Stimulated activated CD8-positive, alpha-beta memory T cell treated with anti-CD3 and anti-CD28 coated beads, Interleukin-4, amount 100 ng/mL, for 4 hours (primary cell): ENCODE measurements around the gene SH2D3C.

Experiments used
- DNase-seq, 2 donors: peaks; one replicate each; pipeline ENCODE4 v3.0.0-alpha.2; 2020; ENCODE audit warnings: low read depth in 2 of 2, low spot score in 1 of 2

Gene SH2D3C

DNA sequence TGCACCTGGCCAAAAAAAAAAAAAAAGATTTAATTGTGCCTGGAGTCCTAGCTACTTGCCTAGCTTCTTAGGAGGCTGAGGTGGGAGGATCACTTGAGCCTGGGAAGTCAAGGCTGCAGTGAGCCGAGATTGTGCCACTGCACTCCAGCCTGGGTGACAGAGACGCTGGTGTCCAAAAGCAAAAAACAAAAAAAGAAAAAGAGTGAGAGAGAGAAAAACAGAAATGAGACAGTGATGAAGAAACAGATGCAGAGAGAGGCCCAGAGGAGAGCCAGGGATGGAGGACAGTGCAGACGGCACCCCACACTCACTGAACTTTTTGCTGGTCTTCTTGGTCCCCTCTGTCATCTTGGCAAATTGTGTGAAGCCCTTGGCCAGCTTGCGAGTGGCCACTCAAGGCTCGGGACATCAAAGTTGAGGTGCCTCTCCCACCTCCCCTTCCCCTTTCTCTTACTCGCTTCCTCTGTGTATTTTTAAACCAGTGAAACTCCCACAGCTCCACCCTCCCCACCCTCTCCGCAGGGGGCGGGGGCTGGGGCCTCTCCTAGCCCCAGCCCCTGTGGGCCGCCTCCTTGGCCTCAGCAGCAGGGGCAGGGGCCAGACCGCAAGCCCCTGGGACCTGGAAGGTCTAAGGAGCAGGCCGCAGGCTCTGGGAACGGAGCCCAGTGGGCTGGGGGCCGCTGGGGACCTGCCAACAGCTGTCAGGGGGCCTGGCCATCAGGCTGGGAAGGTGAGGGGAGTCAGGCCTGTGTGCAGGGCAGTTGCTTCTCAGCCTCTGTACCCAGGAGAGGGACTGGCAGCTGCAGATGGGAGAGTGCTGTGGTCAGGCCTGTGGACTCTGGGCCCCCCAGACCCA is at the start of gene SH2D3C:
Gene SH2D3C (minus strand): TSS at position 387 of the 856 bp plus-strand sequence. CDS start 39 bp downstream, at position 348.
- no peak for DNase-seq

GRCh38 chr9:127826253-127826913 is 47.9 kb upstream of the SH2D3C start:
- DNase-seq = no peak

- DNase-seq = no peak
Measured at GRCh38 chr9:127825319-127826051, 47.0 kb upstream of the SH2D3C start.

DNA sequence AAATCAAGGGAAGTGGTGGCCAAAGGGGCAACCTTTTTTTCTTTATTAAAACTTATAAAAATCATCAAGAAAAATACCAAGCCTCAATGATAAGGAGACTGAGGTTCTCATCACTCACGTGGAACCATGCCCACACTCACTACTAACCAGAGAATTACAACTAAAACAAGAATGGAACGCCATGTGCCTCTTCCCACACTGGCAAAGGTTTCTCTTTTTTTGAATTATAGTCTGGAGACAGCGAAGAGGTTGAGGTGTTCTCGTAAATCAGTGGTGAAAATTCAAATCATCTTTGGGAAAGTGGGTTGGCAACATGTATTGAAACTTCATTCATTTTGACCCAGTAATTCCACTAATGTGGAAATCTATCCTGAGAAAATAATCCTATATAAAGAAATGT is 43.6 kb upstream of the SH2D3C start:
- DNase-seq = no peak

- DNase-seq = no peak
Measured at GRCh38 chr9:127818574-127818973, 40.1 kb upstream of the SH2D3C start.

GRCh38 chr9:127817881-127818434 is 39.5 kb upstream of the SH2D3C start:
- no peak for DNase-seq

- no peak for DNase-seq
Measured at GRCh38 chr9:127816728-127817127, 38.3 kb upstream of the SH2D3C start.

- DNase-seq = no peak
Measured at GRCh38 chr9:127816362-127816725, 37.9 kb upstream of the SH2D3C start.

DNA sequence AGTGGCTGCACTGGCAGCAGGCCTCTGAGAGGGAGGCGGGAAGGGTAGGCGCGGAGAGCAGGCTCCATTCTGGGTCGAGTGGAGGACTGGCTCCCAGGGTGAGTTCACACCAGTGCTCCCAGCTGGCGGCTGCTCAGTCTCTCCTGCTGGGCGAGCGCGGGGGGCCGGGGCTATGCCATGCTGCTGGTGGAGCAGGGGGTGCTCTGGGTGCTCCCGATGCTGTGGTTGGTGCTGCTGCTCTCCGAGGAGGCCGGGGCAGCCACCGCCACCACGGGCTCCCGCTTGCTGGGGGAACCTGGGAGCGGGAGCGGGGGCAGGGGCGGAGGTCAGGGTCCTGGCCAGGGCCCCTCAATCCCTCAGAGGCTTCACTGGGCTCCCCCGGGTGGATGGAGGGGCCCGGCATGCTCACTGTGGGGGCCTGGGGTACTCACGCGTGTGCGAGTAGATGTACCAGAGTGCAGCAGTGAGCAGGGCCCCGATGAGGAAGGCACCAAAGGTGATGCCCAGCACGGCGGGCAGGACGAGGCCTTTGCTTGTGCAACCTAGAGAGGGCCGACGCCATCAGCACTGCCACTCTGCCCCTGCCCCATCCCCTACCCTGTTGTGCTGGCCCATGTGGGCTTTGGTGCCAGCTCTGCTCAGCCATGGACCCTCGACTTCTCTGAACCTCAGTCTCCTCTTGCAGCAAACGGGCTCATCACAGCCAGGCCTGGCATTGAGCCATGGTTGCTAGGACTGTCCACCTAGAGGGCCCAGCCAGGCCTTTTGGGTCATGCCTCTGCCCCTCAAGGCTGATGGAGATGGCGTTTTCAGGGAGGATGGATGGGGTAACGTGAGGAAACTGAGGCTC is 37.3 kb upstream of the SH2D3C start:
- DNase-seq = no peak

DNA sequence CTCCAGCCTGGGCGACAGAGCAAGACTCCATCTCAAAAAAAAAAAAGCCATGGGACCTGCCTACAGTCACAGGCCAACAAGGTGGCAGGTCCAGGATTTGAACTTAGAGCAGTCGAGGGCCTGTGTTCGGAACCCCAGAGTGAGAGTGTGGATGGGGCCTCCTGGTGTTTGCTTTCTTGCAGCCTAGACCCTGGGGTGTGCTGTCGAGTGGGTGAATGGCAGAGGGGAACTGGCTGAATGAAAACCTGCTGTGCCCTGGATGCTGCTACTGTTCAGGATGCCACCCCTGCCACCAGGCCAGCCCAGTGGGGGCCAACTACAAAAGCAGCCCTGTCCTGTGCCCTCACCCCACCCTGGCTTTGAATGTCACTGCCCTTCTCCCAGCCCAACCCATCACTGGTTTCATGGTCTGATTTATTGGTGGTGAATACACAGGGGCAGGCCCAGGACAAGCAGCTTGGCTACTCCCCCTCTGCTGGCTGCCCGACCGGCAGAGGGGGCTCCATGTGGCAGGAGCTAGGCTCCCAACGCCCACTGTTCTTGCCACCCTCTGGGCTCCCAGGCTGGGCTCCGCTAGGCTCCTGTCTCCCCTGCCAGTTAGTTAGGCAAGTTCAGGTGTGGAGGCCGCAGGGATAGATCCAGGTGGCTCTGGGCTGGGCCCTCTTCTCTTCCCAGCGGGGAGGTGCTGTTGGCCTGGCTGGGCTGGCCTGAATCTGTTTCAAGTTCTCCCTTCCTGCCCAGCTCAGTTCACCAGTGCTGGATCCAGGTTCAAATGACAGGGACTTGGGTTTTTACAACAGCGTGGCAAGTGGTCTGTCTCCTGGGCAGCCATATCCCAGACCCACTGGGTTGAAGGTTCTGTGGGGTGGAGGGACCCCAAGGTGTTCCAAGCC is 36.4 kb upstream of the SH2D3C start:
- DNase-seq = no peak

- no peak for DNase-seq
Measured at GRCh38 chr9:127813686-127814226, 35.3 kb upstream of the SH2D3C start.

DNA sequence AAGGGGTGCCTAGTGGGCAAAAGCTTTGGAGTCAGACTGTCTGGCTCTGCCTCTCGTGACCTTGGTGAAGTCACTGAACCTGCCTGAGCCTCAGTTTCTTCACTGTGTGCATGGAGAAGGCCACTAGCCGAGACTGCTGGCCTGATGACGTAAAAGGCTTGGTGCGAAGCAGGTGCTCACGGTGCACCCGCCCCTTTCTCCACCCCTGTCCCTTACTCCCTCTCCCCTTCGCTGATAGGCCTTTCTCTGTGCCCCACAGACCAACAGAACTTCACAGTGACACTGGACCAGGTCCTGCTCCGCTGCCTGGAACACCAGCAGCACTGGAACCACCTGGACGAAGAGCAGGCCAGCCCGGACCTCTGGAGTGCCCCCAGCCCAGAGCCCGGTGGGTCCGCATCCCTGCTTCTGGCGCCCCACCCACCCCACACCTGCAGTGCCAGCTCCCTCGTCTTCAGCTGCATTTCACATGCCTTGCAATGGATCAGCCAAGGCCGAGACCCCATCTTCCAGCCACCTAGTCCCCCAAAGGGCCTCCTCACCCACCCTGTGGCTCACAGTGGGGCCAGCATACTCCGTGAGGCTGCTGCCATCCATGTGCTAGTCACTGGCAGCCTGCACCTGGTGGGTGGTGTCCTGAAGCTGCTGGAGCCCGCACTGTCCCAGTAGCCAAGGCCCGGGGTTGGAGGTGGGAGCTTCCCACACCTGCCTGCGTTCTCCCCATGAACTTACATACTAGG is 34.6 kb upstream of the SH2D3C start:
- no peak for DNase-seq

- no peak for DNase-seq
Measured at GRCh38 chr9:127812011-127812410, 33.5 kb upstream of the SH2D3C start.

- no peak for DNase-seq
Measured at GRCh38 chr9:127810378-127811187, 32.1 kb upstream of the SH2D3C start.

DNA sequence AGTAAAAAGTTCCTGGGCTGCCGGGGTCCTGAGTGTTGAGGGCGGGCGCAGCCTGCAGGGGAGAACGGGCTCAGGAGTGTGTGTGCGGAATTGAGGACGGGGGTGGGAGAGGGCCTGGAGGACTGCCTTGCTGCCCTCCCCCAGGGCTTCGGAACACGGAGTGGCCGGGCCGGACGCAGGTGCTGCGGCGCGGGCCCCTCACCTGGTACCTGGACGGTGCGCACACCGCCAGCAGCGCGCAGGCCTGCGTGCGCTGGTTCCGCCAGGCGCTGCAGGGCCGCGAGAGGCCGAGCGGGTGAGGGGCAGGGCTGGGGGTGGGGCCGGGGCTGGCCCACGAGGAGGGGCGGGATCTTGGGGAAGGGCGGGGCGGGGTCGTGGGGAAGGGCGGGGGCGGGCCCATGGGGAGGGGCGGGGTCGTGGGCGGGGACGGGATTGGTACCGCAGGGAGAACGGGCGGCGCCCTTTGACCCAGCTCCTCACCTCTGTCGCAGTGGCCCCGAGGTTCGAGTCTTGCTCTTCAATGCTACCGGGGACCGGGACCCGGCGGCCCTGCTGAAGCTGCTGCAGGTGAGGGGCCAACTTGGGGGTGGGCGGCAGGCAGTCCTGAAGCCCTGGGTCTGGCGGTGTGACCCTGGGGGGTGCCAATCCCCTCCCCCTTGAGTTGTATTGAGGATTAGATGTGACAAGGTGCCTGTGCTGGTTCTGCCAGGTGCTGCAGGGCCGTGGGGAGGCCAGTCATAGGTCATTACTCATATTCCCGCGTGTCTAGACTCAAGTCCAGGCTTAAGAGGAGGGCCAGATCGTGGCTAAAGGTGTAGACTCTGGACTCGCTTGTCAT is 31.3 kb upstream of the SH2D3C start:
- no peak for DNase-seq

GRCh38 chr9:127809002-127809539 is 30.6 kb upstream of the SH2D3C start:
- DNase-seq = no peak
